GM19395 (cell line): ENCODE measurements around the gene RAB17.

Source experiments
- ATAC-seq: cut with Tn5 transposase; IDR thresholded peaks from one replicate; pipeline ENCODE4 v1.9.1; 2021; ENCODE audit warnings: mild to moderate bottlenecking, moderate library complexity; ENCODE audit not compliant: unreplicated experiment

The RAB17 gene

GRCh38 chr2:237540223-237540775 lies 50.2 kb downstream of the RAB17 start:
- ATAC-seq, result no peak

GRCh38 chr2:237539681-237540080 lies 50.9 kb downstream of the RAB17 start:
- no peak for ATAC-seq

- no peak for ATAC-seq
Measured at GRCh38 chr2:237538901-237539300, 51.6 kb downstream of the RAB17 start.

DNA sequence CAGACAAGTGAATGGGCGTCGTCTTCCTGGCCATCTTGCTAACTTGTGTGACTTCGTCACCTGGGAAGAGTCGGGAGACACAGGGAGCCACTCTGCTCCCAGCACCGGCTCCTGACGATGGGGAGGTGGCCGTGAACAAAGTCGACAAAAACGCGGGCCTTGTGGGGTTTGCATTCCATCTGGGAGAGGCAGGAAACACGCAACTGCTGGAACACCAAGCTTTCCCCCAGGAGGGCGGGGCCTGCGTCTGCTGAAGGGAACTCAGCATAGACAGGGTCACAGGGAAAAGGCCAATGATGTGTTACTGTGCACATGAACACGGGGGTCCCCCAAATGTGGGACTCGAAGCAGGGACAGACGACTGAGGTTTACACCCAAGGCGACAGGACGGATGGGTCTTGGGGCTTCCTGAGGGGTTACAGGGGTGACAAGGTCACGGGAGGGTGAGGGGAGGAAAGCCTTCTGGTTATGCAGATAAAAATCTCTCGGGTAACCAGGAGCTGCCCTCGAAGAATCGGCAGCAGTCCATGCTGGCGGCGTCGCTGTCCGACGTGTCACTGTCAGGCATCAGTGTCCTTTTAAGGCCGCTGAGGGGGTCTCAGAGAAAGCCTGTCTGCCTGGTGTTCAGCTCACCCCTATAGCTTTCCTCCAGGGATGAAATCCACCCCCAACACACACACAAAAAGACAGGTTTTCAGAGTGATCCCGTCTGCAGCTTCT lies 52.4 kb downstream of the RAB17 start:
- ATAC-seq, result no peak

DNA sequence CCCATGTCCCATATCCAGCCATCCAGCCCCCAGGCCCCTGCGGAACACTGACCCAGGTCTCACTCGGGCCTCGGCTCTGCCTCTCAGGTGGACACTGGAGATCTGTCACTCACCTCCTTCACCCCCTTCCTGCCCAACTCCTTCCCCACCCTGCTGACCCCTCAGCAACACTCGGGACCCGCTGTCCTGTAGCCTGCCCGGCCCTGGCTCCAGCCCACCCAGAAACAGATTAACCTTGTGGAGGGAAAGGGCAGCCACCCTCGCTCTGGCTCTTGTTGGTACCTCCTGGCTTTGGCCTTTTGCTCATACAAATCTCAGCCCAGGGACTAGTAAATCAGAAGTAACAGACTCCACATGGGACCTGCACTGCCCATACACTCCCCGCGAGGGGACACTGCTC lies 53.9 kb downstream of the RAB17 start:
- ATAC-seq, result no peak

DNA sequence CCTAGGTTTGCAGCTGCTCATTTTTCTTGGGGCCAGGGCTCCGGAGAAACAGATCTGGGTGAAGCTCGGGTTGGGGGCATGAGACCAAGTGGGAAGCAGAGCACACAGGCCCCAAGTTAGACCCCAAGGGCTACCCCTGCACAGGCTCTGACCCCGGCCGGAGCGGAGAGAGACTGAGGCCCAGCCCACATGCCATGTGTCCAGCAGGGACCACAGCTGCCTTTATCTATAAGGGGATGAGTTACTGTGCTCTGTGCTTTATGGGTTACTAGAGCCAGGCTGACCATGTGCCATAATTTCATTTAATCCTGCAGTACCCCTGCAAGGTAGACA lies 54.5 kb downstream of the RAB17 start:
- ATAC-seq, result no peak

GRCh38 chr2:237535385-237536082 lies 55.0 kb downstream of the RAB17 start:
- no peak for ATAC-seq

DNA sequence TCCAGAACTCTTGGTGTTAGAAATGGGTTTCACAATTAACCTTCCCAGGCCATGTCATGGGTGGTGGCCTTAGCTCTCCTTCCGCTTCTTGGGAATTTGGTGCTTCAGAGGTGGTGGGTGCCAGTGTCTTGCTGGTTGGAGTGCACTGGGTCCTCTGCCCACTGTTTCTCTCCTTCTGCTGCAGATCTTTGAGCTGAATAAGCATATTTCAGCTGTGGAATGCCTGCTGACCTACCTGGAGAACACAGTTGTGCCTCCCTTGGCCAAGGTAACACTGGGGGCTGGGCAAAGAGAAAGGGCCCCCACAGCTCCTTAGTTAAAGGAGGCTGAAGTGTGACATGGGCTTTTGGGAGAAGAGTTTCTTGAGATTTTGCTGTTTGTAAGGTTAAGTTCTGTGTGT lies 56.2 kb downstream of the RAB17 start:
- ATAC-seq, result no peak

GRCh38 chr2:237533668-237534161 lies 56.8 kb downstream of the RAB17 start:
- no peak for ATAC-seq

DNA sequence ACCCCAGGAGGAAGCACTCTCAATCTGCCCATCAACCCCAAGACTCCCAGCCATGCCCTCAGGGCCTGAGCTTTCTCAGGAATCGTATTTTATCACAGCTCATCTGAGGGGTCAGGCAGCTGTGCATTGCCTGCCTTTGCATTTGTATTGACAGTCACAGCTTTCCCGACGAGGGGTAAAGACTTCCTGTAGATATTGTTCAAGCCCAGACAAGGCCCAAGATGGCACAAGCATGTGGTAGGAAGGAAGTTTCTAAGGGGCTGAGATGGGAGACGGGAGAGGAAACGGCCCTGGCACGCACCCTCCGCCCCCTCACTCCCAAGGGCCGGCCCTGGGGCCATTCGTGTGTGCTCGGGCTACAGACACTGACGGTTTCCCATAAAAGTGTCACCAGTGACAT lies 58.4 kb downstream of the RAB17 start:
- no peak for ATAC-seq

- peak; percentile 55 for ATAC-seq
Measured at GRCh38 chr2:237530472-237531433, 59.8 kb downstream of the RAB17 start.

- ATAC-seq, result peak; percentile 84
Measured at GRCh38 chr2:237529452-237530402, 60.8 kb downstream of the RAB17 start.

DNA sequence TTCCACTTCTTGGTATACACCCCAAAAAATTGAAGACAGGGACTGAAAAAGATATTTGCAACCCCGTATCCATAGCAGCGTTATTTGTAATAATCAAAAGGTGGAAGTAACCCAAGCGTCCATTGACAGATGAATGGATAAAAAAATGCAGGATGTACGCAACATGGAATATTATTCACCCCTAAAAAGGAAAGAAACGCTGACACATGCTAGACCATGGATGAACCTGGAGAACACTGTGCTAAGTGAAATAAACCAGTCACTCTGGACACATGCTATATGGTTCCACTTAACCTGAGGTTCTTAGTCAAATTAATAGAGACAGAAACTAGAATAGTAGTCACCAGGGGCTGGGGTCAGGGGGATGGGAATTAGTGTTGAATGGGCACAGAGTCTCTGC lies 62.8 kb downstream of the RAB17 start:
- no peak for ATAC-seq

- no peak for ATAC-seq
Measured at GRCh38 chr2:237527233-237527632, 63.3 kb downstream of the RAB17 start.

DNA sequence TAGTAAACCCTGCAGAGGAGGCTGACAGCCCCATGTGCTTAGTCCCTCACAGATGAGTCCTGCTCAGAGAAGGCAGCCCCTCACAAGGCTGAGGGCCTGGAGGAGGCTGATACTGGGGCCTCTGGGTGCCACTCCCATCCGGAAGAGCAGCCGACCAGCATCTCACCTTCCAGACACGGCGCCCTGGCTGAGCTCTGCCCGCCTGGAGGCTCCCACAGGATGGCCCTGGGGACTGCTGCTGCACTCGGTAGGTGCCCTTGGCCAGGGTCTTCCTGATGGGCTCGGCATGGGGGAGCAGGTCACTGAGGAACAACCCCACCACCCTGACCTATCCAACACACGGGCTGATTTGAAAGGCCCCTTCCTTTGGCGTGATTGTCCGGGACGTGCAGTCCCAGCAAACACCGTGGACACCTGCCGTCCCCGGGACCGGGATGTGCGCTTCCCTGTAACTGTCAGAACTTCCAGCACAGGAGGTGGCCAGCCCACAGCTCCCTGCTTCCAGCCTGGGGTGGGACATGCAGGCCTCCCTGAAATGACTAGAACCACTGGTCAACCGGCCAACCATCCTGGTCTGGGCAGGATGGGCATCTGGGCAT lies 64.9 kb downstream of the RAB17 start:
- no peak for ATAC-seq

GRCh38 chr2:237524631-237525030 lies 65.9 kb downstream of the RAB17 start:
- no peak for ATAC-seq
